Nephron (organoid): ENCODE results near the gene MICALL2.

ENCODE experiments used
- H3K27ac Mint-ChIP-seq, 3 experiments: 2 replicates each; pipeline ENCODE4 v1.8.0; 2020; ENCODE audit warnings: mixed read lengths in 3 of 3, mild to moderate bottlenecking in 2 of 3, moderate library complexity in 1 of 3
- H3K27me3 Mint-ChIP-seq: 2 replicates; pipeline ENCODE4 v1.8.0; 2021; ENCODE audit warnings: low read depth, mild to moderate bottlenecking, moderate library complexity, mixed read lengths
- H3K36me3 Mint-ChIP-seq: 2 replicates; pipeline ENCODE4 v1.8.0; 2020; ENCODE audit warnings: low read depth, mixed read lengths
- H3K4me1 Mint-ChIP-seq: 2 replicates; pipeline ENCODE4 v1.8.0; 2020; ENCODE audit warnings: mixed read lengths
- H3K4me3 Mint-ChIP-seq, 3 experiments: 2 replicates each; pipeline ENCODE4 v1.8.0; 2020; ENCODE audit warnings: mild to moderate bottlenecking in 3 of 3, mixed read lengths in 3 of 3, moderate library complexity in 2 of 3
- H3K9me3 Mint-ChIP-seq: 2 replicates; pipeline ENCODE4 v1.8.0; 2020; ENCODE audit warnings: mixed read lengths
- CTCF ChIP-seq, 3 experiments: fragments of 200-600 bp; sonication (generic); IDR thresholded peaks; one replicate each; pipeline ENCODE4 v1.5.0; 2021; ENCODE audit warnings: antibody characterized with exemption in 3 of 3; ENCODE audit not compliant: unreplicated experiment in 3 of 3

The MICALL2 gene

GRCh38 chr7:1431634-1432380 lies 27.5 kb downstream of the MICALL2 start:
- no peak overlapping the region for H3K27ac Mint-ChIP-seq
- H3K9me3 Mint-ChIP-seq, result no peaks in the 10 kb centered on the region
- peaks cover 11% of the 10 kb centered on the region for H3K27me3 Mint-ChIP-seq
- TF ChIP-seq CTCF (IDR thresholded peaks at IDR 0.05; ENCODE audit: unreplicated experiment in 3 of 3), result no peak
- no peaks in the 10 kb centered on the region for H3K36me3 Mint-ChIP-seq
- H3K4me3 Mint-ChIP-seq, result no peak overlapping the region
- H3K4me1 Mint-ChIP-seq, result no peaks in the 10 kb centered on the region

- no peak for TF ChIP-seq CTCF (IDR thresholded peaks at IDR 0.05; ENCODE audit: unreplicated experiment in 3 of 3)
- peaks cover 11% of the 10 kb centered on the region for H3K27me3 Mint-ChIP-seq
- H3K4me3 Mint-ChIP-seq, result no peak overlapping the region
- no peaks in the 10 kb centered on the region for H3K4me1 Mint-ChIP-seq
- no peaks in the 10 kb centered on the region for H3K36me3 Mint-ChIP-seq
- no peaks in the 10 kb centered on the region for H3K9me3 Mint-ChIP-seq
- no peak overlapping the region for H3K27ac Mint-ChIP-seq
Measured at GRCh38 chr7:1431226-1431625, 28.0 kb downstream of the MICALL2 start.

GRCh38 chr7:1430056-1430845 lies 29.0 kb downstream of the MICALL2 start:
- H3K4me1 Mint-ChIP-seq, result no peaks in the 10 kb centered on the region
- no peaks in the 10 kb centered on the region for H3K9me3 Mint-ChIP-seq
- no peak for TF ChIP-seq CTCF (IDR thresholded peaks at IDR 0.05; ENCODE audit: unreplicated experiment in 3 of 3)
- H3K4me3 Mint-ChIP-seq, result no peak overlapping the region
- H3K36me3 Mint-ChIP-seq, result no peaks in the 10 kb centered on the region
- no peak overlapping the region for H3K27ac Mint-ChIP-seq
- peaks cover 16% of the 10 kb centered on the region for H3K27me3 Mint-ChIP-seq

GRCh38 chr7:1428941-1429501 lies 30.2 kb downstream of the MICALL2 start:
- Mint-ChIP-seq H3K36me3 (no peaks in the 10 kb centered on the region), H3K27me3 (peaks cover 20% of the 10 kb centered on the region), H3K9me3 (no peaks in the 10 kb centered on the region), H3K4me1 (no peaks in the 10 kb centered on the region), H3K27ac (no peak overlapping the region), H3K4me3 (no peak overlapping the region)
- TF ChIP-seq CTCF (IDR thresholded peaks at IDR 0.05; ENCODE audit: unreplicated experiment in 3 of 3), result no peak

- peaks cover 5% of the 10 kb centered on the region for H3K4me1 Mint-ChIP-seq
- H3K36me3 Mint-ChIP-seq, result no peaks in the 10 kb centered on the region
- no peak overlapping the region for H3K4me3 Mint-ChIP-seq
- no peak for TF ChIP-seq CTCF (IDR thresholded peaks at IDR 0.05; ENCODE audit: unreplicated experiment in 3 of 3)
- peaks cover 20% of the 10 kb centered on the region for H3K27me3 Mint-ChIP-seq
- H3K27ac Mint-ChIP-seq, result no peak overlapping the region
- H3K9me3 Mint-ChIP-seq, result no peaks in the 10 kb centered on the region
Measured at GRCh38 chr7:1427064-1427657, 32.1 kb downstream of the MICALL2 start.
